ENCODE results near the gene ARL4D.

GRCh38 chr17:43382776-43383175 lies 16.0 kb upstream of the ARL4D start:
- TF ChIP-seq CTCF (IDR thresholded peaks at IDR 0.05; ENCODE audit: low read length) (no peak), EZH2 (IDR thresholded peaks at IDR 0.05; ENCODE audit: borderline replicate concordance, low read length) (no peak)
